Caco-2 (cell line): Measurements from ENCODE around the gene RCOR3. TPM values are rescaled to one million over a fixed set of nuclear protein-coding genes. Genes with fewer than 3 reads are reported as not detected.
"Not testable (repeated sequence)": the region's sequence is repeated elsewhere in the genome, so short reads cannot be mapped to it uniquely, and the experiment has no call there.

ENCODE experiments used
- BruUV-seq: library from RNA; stranded (reverse); fragments of 400-500 nt; replicated peaks from 2 replicates; lab custom pipeline; 2021; lab: Mats Ljungman, UMichigan
- CTCF ChIA-PET: fragments of 300-600 bp; sonication (Branson Sonifier 250); formaldehyde crosslinking; loops from one replicate; lab custom pipeline; 2022; ENCODE audit warnings: antibody characterized with exemption; lab: Charles Lee
- POLR2A ChIA-PET: fragments of 300-600 bp; sonication (Branson Sonifier 250); formaldehyde crosslinking; loops from one replicate; lab custom pipeline; 2022; ENCODE audit warnings: antibody characterized with exemption; lab: Charles Lee
- DNase-seq, 2 experiments: peaks; one replicate each; pipeline versions ENCODE4 v3.0.0 to v3.0.0-alpha.2; 2020 to 2022
- H3K27me3 ChIP-seq: replicated peaks from 2 replicates; pipeline ENCODE4 v1.6.0; 2011; ENCODE audit warnings: low read length; ENCODE audit not compliant: control insufficient read depth, insufficient read depth
- H3K36me3 ChIP-seq: 2 replicates; pipeline ENCODE4 v1.5.1; 2011; ENCODE audit warnings: low read length; ENCODE audit not compliant: control insufficient read depth, insufficient read depth
- H3K4me1 ChIP-seq: fragments of 250-450 bp; sonication (Bioruptor Pico); 2 replicates; pipeline ENCODE4 v1.5.1; 2020; ENCODE audit warnings: mild to moderate bottlenecking
- H3K4me3 ChIP-seq: 2 replicates; pipeline ENCODE4 v1.5.1; 2011; ENCODE audit warnings: low read depth, mild to moderate bottlenecking, control low read depth, low read length
- H3K9me3 ChIP-seq: fragments of 250-450 bp; sonication (Bioruptor Pico); 2 replicates; pipeline ENCODE4 v1.5.1; 2020; ENCODE audit warnings: mild to moderate bottlenecking, moderate library complexity
- H3K27ac Mint-ChIP-seq: one replicate; pipeline ENCODE4 v1.8.0; 2022; ENCODE audit warnings: mixed read lengths; ENCODE audit not compliant: unreplicated experiment
- H3K27me3 Mint-ChIP-seq: one replicate; pipeline ENCODE4 v1.8.0; 2022; ENCODE audit warnings: mixed read lengths; ENCODE audit not compliant: insufficient read depth, unreplicated experiment
- H3K36me3 Mint-ChIP-seq: one replicate; pipeline ENCODE4 v1.8.0; 2022; ENCODE audit warnings: mild to moderate bottlenecking, mixed read lengths; ENCODE audit not compliant: insufficient read depth, unreplicated experiment
- H3K4me1 Mint-ChIP-seq: one replicate; pipeline ENCODE4 v1.8.0; 2022; ENCODE audit warnings: low read depth, mixed read lengths; ENCODE audit not compliant: unreplicated experiment
- H3K4me3 Mint-ChIP-seq: one replicate; pipeline ENCODE4 v1.8.0; 2022; ENCODE audit warnings: mild to moderate bottlenecking, moderate library complexity, mixed read lengths; ENCODE audit not compliant: unreplicated experiment
- H3K9me3 Mint-ChIP-seq: one replicate; pipeline ENCODE4 v1.8.0; 2022; ENCODE audit warnings: mixed read lengths; ENCODE audit not compliant: unreplicated experiment
- intact Hi-C: fragments of 100-400 bp; cut with micrococcal nuclease; formaldehyde crosslinking; loops from one replicate; pipeline ENCODE4 v1.10.0; 2022; ENCODE audit not compliant: unreplicated experiment
- total RNA-seq: library from RNA; stranded (reverse); gene quantifications from 2 replicates; pipeline ENCODE4 v1.2.3, GENCODE V29; 2022
- TF ChIP-seq, protein P1 (sequence below), 2 experiments: fragments of 200-600 bp in 1 of 2; IDR thresholded peaks; 1 replicate in 1 of 2; 2 replicates in 1 of 2; pipeline versions ENCODE4 v1.5.1 to v1.8.0; 2011 to 2022; ENCODE audit warnings: antibody characterized with exemption in 1 of 2, control low read depth in 1 of 2, inconsistent platforms in 1 of 2, low read depth in 1 of 2, low read length in 1 of 2, mild to moderate bottlenecking in 1 of 2, moderate library complexity in 1 of 2; ENCODE audit not compliant: insufficient read depth in 1 of 2, severe bottlenecking in 1 of 2, unreplicated experiment in 1 of 2

The RCOR3 gene
- total RNA-seq, 1 experiment from 2014 or later, result 42.3 TPM

DNA sequence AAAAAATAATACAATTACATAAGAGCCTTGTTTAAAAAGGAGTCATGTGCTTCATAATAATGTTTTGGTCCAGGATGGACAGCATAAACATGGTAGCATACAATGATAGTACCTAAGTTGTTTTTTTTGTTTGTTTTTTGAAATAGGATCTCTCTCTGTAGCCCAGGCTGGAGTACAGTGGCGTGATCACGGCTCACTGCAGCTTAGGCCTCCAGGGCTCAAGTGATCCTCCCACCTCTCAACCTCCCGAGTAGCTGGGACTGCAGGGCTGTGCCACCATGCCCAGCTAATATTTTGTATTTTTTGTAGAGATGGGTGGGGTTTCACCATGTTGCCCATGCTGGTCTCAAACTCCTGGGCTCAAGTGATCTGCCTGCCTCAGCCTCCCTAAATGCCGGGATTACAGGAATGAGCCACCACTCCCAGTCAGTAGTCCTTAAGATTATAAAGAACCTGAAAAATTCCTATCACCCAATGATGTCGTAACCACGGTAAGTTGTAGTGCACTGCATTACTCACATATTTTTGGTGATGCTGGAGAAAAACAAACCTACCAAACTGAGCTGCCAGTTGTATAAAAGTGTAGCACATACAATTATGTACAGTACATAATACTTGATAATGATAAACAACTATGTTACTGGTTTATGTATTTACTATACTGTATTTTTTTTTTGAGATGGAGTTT, 22.4 kb upstream of the RCOR3 start:
- TF ChIP-seq, protein P1, sequence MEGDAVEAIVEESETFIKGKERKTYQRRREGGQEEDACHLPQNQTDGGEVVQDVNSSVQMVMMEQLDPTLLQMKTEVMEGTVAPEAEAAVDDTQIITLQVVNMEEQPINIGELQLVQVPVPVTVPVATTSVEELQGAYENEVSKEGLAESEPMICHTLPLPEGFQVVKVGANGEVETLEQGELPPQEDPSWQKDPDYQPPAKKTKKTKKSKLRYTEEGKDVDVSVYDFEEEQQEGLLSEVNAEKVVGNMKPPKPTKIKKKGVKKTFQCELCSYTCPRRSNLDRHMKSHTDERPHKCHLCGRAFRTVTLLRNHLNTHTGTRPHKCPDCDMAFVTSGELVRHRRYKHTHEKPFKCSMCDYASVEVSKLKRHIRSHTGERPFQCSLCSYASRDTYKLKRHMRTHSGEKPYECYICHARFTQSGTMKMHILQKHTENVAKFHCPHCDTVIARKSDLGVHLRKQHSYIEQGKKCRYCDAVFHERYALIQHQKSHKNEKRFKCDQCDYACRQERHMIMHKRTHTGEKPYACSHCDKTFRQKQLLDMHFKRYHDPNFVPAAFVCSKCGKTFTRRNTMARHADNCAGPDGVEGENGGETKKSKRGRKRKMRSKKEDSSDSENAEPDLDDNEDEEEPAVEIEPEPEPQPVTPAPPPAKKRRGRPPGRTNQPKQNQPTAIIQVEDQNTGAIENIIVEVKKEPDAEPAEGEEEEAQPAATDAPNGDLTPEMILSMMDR (IDR thresholded peaks at IDR 0.05; ENCODE audit: insufficient read depth in 1 of 2, low read depth in 1 of 2, low read length in 1 of 2, severe bottlenecking in 1 of 2, unreplicated experiment in 1 of 2), result no peak
- CTCF ChIA-PET, result no interaction called here
- H3K36me3 ChIP-seq, result no peaks in the 10 kb centered on the region
- no peaks in the 10 kb centered on the region for H3K27me3 ChIP-seq
- Mint-ChIP-seq H3K27me3 (no peaks in the 10 kb centered on the region), H3K27ac (no peak overlapping the region), H3K4me3 (no peak overlapping the region), H3K4me1 (no peaks in the 10 kb centered on the region), H3K9me3 (peaks cover 10% of the 10 kb centered on the region), H3K36me3 (no peaks in the 10 kb centered on the region)
- 0 out of 2 replicates have a peak, but pooled peaks cover 8% of the 10 kb centered on the region for H3K4me1 ChIP-seq
- peak in 1 of 2 experiments; percentile 26 for DNase-seq
- no peaks in the 10 kb centered on the region for H3K9me3 ChIP-seq
- intact Hi-C loops, result no loop called here
- POLR2A ChIA-PET, result no interaction called here
- no TSS peak for BruUV-seq
- no peak overlapping the region for H3K4me3 ChIP-seq

DNA sequence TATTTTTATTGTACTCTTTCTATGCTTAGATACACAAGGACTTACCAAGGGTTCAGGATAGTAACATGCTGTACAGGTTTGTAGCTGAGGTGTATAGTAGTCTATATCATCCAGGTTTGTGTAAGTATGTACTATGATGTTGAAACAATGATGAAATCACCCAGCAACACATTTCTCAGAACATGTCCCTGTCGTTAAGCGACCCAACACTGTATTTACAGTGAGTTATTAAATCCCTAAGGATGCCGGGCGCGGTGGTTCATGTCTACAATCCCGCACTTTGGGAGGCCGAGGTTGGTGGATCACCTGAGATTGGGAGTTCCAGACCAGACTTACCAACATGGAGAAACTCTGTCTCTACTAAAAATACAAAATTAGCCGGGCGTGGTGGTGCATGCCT, 21.6 kb upstream of the RCOR3 start:
- peak in 1 of 2 experiments; percentile 23 for DNase-seq
- H3K4me3 Mint-ChIP-seq, result no peak overlapping the region
- H3K27ac Mint-ChIP-seq, result no peak overlapping the region
- peaks cover 10% of the 10 kb centered on the region for H3K9me3 Mint-ChIP-seq
- no peaks in the 10 kb centered on the region for H3K4me1 Mint-ChIP-seq
- intact Hi-C loops, result no loop called here
- BruUV-seq, result no TSS peak
- H3K4me1 ChIP-seq, result 0 out of 2 replicates have a peak, but pooled peaks cover 8% of the 10 kb centered on the region
- no peaks in the 10 kb centered on the region for H3K9me3 ChIP-seq
- no peaks in the 10 kb centered on the region for H3K36me3 ChIP-seq
- H3K4me3 ChIP-seq, result no peak overlapping the region
- no peaks in the 10 kb centered on the region for H3K36me3 Mint-ChIP-seq
- POLR2A ChIA-PET, result no interaction called here
- H3K27me3 Mint-ChIP-seq, result no peaks in the 10 kb centered on the region
- CTCF ChIA-PET, result no interaction called here
- H3K27me3 ChIP-seq, result no peaks in the 10 kb centered on the region
- TF ChIP-seq, protein P1 (IDR thresholded peaks at IDR 0.05; ENCODE audit: insufficient read depth in 1 of 2, low read depth in 1 of 2, low read length in 1 of 2, severe bottlenecking in 1 of 2, unreplicated experiment in 1 of 2), result no peak

DNA sequence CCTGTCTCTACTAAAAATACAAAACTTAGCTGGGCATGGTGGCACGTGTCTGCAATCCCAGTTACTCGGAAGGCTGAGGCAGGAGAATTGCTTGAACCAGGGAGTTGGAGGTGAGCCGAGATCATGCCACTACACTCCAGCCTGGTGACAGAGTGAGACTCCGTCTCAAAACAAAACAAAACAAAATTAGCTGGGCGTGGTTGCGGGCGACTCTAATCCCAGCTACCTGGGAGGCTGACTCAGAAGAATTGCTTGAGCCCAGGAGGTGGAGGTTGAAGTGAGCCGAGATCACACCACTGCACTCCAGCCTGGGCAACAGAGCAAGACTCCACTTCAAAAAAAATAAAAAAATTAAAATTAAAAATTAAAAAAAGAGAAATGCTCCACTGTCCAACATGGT, 18.6 kb upstream of the RCOR3 start:
- not testable (repeated sequence) for H3K36me3 Mint-ChIP-seq, H3K27me3 ChIP-seq

More for the DNA sequence above, 18.6 kb upstream of the RCOR3 start:
- H3K9me3 ChIP-seq, H3K4me3 Mint-ChIP-seq, intact Hi-C loops, POLR2A ChIA-PET, BruUV-seq, H3K4me3 ChIP-seq, H3K27me3 Mint-ChIP-seq, DNase-seq, H3K4me1 Mint-ChIP-seq, H3K9me3 Mint-ChIP-seq, H3K36me3 ChIP-seq, H3K4me1 ChIP-seq, CTCF ChIA-PET: not testable (repeated sequence)
- H3K27ac Mint-ChIP-seq, result peak overlapping the region; percentile 34
